GM13976 (cell line): Measurements from ENCODE around the gene SLC25A26.
A peak's percentile ranks its signal among the peaks of the same experiment; 100 is the strongest.

ENCODE experiments used
- DNase-seq: peaks from one replicate; pipeline ENCODE4 v3.0.0; 2012; ENCODE audit warnings: low spot score
- in situ Hi-C: fragments of 300-500 bp; cut with MboI; formaldehyde crosslinking; loops from one replicate; pipeline ENCODE4 v1.12.0; 2022; ENCODE audit warnings: low sequenced_read_pairs, mixed read lengths, inconsistent platforms; ENCODE audit not compliant: unreplicated experiment
- TF ChIP-seq, protein P1 (sequence below): IDR thresholded peaks from 2 replicates; pipeline ENCODE4 v1.5.1; 2012; ENCODE audit warnings: borderline replicate concordance, mild to moderate bottlenecking; ENCODE audit not compliant: insufficient read depth; ENCODE audit errors: extremely low read depth, missing control alignments, control extremely low read depth

Gene SLC25A26

DNA sequence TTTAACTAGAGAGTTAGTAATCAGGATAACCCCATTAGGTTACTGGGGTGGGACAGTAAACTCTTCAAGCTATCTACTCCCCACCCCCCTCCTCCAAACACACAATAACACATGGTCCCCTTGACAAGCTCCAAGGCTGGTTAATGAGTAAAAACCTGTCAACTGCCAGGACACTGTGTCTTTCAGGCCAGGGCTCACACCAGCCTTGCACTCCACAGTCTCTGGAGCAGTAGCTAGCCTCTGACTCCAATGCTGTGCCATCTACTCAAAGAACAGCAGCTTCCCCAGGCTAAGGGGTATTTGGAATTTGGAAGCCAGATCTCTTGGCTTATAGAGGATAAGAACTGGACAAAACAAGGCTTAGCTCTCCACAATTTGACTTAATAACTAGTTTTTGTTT, 164.3 kb downstream of the SLC25A26 start:
- DNase-seq: no peak
- in situ Hi-C loops: no loop called here
- TF ChIP-seq, protein P1, sequence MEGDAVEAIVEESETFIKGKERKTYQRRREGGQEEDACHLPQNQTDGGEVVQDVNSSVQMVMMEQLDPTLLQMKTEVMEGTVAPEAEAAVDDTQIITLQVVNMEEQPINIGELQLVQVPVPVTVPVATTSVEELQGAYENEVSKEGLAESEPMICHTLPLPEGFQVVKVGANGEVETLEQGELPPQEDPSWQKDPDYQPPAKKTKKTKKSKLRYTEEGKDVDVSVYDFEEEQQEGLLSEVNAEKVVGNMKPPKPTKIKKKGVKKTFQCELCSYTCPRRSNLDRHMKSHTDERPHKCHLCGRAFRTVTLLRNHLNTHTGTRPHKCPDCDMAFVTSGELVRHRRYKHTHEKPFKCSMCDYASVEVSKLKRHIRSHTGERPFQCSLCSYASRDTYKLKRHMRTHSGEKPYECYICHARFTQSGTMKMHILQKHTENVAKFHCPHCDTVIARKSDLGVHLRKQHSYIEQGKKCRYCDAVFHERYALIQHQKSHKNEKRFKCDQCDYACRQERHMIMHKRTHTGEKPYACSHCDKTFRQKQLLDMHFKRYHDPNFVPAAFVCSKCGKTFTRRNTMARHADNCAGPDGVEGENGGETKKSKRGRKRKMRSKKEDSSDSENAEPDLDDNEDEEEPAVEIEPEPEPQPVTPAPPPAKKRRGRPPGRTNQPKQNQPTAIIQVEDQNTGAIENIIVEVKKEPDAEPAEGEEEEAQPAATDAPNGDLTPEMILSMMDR: no peak

DNA sequence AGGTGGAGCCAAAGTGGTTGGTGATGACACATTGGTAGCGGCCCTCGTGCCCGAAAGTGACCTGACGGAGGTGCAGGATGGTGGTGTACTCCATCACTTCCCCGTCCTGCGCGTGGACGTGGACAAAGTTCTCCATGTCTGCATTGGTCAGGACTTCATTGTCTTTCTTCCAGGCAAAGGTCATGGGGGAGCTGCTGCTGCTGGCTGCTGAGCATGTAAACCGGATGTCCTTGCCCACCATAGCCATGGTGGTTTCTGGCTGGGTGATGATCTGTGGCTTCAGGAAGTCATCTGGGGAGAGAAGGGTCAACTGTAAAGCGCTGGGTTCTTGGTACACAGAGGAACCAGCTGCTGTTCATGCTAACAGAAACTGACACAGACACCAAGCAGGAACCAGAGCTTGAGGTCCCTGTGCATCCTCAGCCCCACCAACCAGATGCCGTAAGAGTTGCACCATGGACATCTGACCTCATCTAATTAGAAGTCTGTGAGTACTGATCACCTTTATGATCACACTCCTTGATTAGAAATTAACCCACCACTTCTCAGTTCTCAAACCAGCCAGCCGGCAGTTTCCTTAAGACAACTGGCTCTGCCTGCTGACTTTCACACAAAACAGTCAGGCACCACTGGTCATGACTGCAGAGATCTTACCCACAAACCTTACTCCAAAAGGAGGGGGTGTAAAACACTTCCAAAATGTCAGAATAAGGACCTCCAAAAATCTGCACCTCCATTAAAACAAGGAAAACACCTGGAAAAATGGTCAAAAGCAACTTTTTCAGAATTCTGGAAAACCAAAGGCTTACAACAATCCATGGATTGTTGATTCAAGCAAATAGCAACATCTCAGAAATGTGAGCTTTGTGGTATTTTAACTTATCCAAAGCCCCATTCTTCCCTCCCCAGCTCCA, 165.5 kb downstream of the SLC25A26 start:
- in situ Hi-C loops: no loop called here
- peak; percentile 73 for DNase-seq
- TF ChIP-seq, protein P1: no peak

DNA sequence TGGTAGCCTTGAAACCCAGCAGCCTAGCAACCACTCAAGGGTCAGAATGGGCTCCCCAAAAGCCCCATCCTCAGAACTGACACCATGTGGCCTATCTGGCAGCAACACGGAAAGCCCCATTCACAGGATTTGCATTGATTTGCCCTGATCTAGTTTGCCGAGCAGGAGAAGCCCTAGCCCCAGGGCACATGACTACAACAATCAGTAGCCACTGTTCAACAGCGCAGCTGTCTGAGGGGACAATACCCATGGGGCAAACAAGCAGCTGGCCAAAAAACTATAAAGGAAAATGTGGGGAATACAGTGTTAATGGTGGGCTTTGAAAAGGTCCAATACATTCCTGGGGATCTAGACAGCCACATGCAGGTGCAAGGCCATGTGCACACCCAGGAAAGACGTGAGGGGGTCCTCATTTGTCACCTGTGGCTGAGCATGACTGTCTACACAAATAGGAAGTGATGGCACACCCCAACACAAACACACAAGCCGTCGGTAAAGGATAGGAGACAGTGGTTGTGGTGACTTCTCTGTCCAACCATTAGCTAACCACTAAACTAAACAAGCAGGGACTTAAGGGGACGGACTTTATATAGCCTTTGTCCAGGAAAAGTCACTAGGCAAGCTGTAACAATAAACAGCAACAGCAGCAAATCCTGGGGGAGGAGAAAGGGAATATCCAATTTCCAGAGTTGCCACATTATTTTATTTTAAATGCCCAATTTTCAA, 166.3 kb downstream of the SLC25A26 start:
- TF ChIP-seq, protein P1: no peak
- peak; percentile 65 for DNase-seq
- in situ Hi-C loops: no loop called here

DNA sequence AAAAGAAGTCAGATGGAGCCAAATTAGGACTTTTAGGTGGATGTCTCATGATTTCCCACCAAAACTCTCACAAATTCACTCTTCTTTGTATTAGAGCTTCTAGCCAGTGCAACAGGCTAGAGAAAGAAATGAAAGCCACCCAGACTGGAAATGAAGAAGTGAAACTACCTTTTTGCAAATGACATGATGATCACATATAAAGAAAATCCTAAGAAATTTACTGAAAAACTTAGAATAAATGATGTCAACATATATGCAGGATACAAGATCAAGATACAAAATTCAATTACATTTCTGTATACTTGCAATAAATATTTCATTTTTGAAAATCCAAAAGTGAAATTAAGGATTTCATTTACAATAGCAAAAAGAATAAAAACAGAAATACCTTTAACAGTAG, 169.2 kb downstream of the SLC25A26 start:
- TF ChIP-seq, protein P1: no peak
- no peak for DNase-seq
- in situ Hi-C loops: no loop called here

DNA sequence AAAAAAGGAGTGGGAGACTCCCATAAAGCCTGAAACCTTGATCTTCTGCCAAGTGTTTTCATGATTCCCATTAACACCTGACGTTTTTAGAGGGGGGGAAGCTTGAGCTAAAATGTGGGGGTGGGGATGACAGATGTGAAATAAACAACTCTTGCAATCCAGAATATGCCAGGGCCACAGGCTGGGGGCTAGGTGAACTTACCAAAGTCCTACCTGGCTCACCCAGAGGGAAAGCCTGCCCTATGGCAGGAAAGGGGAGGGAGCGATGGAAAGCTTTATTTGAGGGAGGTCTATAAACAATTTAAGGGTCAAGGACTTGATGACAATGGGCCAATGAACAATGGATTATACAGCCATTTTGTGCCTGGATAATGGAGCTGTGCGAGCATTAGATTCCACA, 171.7 kb downstream of the SLC25A26 start:
- in situ Hi-C loops: no loop called here
- TF ChIP-seq, protein P1: no peak
- no peak for DNase-seq

DNA sequence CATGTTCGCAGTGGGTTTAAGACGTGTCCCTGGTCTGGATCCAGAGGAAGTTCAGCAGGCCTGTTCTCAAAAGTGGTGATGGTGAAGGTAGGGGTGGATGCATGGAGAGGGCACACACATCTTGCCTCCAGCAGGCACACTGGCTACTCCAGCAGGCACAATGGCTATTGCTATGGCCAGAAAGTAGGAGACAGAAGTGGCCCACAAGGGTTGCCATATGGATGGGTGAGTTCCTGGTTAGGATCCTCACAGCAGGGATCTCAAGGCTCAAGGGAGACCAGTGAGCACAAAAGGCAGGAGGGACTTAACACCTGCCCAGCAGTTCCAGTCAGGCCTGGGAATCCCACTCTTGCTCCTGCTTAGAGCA, 172.1 kb downstream of the SLC25A26 start:
- in situ Hi-C loops: no loop called here
- TF ChIP-seq, protein P1: no peak
- DNase-seq: no peak
